PC-3 (cell line): ENCODE data around the gene KRTAP9-3. TPM values are rescaled to one million over a fixed set of nuclear protein-coding genes. Genes with fewer than 3 reads are reported as not detected.
"Not testable (repeated sequence)": the region's sequence is repeated elsewhere in the genome, so short reads cannot be mapped to it uniquely, and the experiment has no call there.

Experiments
- ATAC-seq: fragments of 200-7000 bp; cut with Tn5 transposase; 2 replicates; pipeline ENCODE4 v1.9.1; 2020; ENCODE audit warnings: mild to moderate bottlenecking, moderate library complexity
- BruUV-seq: library from RNA; stranded (reverse); fragments of 400-500 nt; replicated peaks from 2 replicates; lab custom pipeline; 2021; lab: Mats Ljungman, UMichigan
- CTCF ChIA-PET: fragments of 300-600 bp; sonication (Branson Sonifier 250); formaldehyde crosslinking; loops from one replicate; lab custom pipeline; 2022; ENCODE audit warnings: antibody characterized with exemption; lab: Charles Lee
- POLR2A ChIA-PET: fragments of 300-600 bp; sonication (Branson Sonifier 250); formaldehyde crosslinking; loops from one replicate; lab custom pipeline; 2022; ENCODE audit warnings: antibody characterized with exemption; ENCODE audit not compliant: unreplicated experiment; lab: Charles Lee
- DNase-seq: peaks from one replicate; pipeline ENCODE4 v3.0.0-alpha.2; 2015
- H2AFZ ChIP-seq: fragments of 300-600 bp; sonication (generic); 2 replicates; pipeline ENCODE4 v1.6.0; 2016; ENCODE audit warnings: antibody characterized with exemption, low read length
- H3F3A ChIP-seq: fragments of 300-600 bp; sonication (generic); one replicate; pipeline ENCODE4 v1.6.0; 2017; ENCODE audit warnings: antibody characterized with exemption, low read length, control low read depth, mild to moderate bottlenecking; ENCODE audit not compliant: unreplicated experiment
- H3K27ac ChIP-seq: fragments of 300-600 bp; sonication (generic); 2 replicates; pipeline ENCODE4 v1.5.1; 2016; ENCODE audit warnings: mild to moderate bottlenecking, low read length
- H3K27me3 ChIP-seq: fragments of 300-600 bp; sonication (generic); 2 replicates; pipeline ENCODE4 v1.6.1; 2016; ENCODE audit warnings: low read length, mixed read lengths
- H3K36me3 ChIP-seq: fragments of 300-600 bp; sonication (generic); 2 replicates; pipeline ENCODE4 v1.6.1; 2016; ENCODE audit warnings: low read depth, mixed run types, low read length, mixed read lengths
- H3K4me1 ChIP-seq: fragments of 300-600 bp; sonication (generic); 2 replicates; pipeline ENCODE4 v1.5.1; 2016; ENCODE audit warnings: low read length; ENCODE audit not compliant: insufficient read depth
- H3K4me2 ChIP-seq: fragments of 300-600 bp; sonication (generic); 2 replicates; pipeline ENCODE4 v1.6.0; 2016; ENCODE audit warnings: low read length
- H3K4me3 ChIP-seq: fragments of 300-600 bp; sonication (generic); 2 replicates; pipeline ENCODE4 v1.5.1; 2016; ENCODE audit warnings: mild to moderate bottlenecking, low read length, mixed read lengths
- H3K79me2 ChIP-seq: fragments of 300-600 bp; sonication (generic); 2 replicates; pipeline ENCODE4 v1.6.1; 2017; ENCODE audit warnings: low read length, mixed read lengths
- H3K9ac ChIP-seq: fragments of 300-600 bp; sonication (generic); 2 replicates; pipeline ENCODE4 v1.6.0; 2016; ENCODE audit warnings: mild to moderate bottlenecking, low read length
- H3K9me2 ChIP-seq: fragments of 300-600 bp; sonication (generic); replicated peaks from 2 replicates; pipeline ENCODE4 v1.6.1; 2016; ENCODE audit warnings: mixed run types, low read length, mixed read lengths
- H3K9me3 ChIP-seq: fragments of 300-600 bp; sonication (generic); 2 replicates; pipeline ENCODE4 v1.6.1; 2016; ENCODE audit warnings: low read length, mixed read lengths
- H4K20me1 ChIP-seq: fragments of 300-600 bp; sonication (generic); 2 replicates; pipeline ENCODE4 v1.6.1; 2016; ENCODE audit warnings: low read length, mixed read lengths
- CTCF ChIP-seq: fragments of 300-600 bp; sonication (generic); conservative IDR thresholded peaks from 2 replicates; pipeline ENCODE4 v1.5.1; 2017; ENCODE audit warnings: antibody characterized with exemption, low read depth, mild to moderate bottlenecking, low read length
- EZH2 ChIP-seq: fragments of 300-600 bp; sonication (generic); IDR thresholded peaks from one replicate; pipeline ENCODE4 v1.6.1; 2017; ENCODE audit warnings: antibody characterized with exemption, mild to moderate bottlenecking, low read length; ENCODE audit not compliant: unreplicated experiment
- EZH2phosphoT487 ChIP-seq: fragments of 300-600 bp; sonication (generic); IDR thresholded peaks from 2 replicates; pipeline ENCODE4 v1.6.1; 2018; ENCODE audit warnings: mild to moderate bottlenecking, antibody characterized with exemption, low read length, borderline replicate concordance
- intact Hi-C: fragments of 100-400 bp; cut with micrococcal nuclease; formaldehyde crosslinking; loops from 2 replicates; pipeline ENCODE4 v1.9.0; 2023
- total RNA-seq: library from RNA; depleted of rRNA; stranded (reverse); fragments of >200 nt; gene quantifications from 2 replicates; pipeline ENCODE4 v1.2.3, GENCODE V29; 2014

The KRTAP9-3 gene
- total RNA-seq, 1 experiment from 2014 or later, result not detected

GRCh38 chr17:41186872-41187271 is 45.4 kb upstream of the KRTAP9-3 start:
- Histone ChIP-seq H3K4me2 (no peak overlapping the region), H3K9ac (no peak overlapping the region), H3K9me3 (no peaks in the 10 kb centered on the region), H3K9me2 (no peaks in the 10 kb centered on the region), H3F3A (no peaks in the 10 kb centered on the region), H2AFZ (no peak overlapping the region), H3K4me3 (no peak overlapping the region), H3K27ac (no peak overlapping the region), H3K36me3 (no peaks in the 10 kb centered on the region), H3K79me2 (no peaks in the 10 kb centered on the region), H3K4me1 (no peaks in the 10 kb centered on the region), H4K20me1 (no peaks in the 10 kb centered on the region), H3K27me3 (no peaks in the 10 kb centered on the region)
- ChIA-PET CTCF (no interaction called here), POLR2A (no interaction called here)
- ATAC-seq, result no peak
- TF ChIP-seq CTCF, result no peak
- no peak for TF ChIP-seq EZH2
- no peak for TF ChIP-seq EZH2phosphoT487
- intact Hi-C loops, result no loop called here
- DNase-seq, result no peak
- no TSS peak for BruUV-seq

- H3K4me2 ChIP-seq, BruUV-seq, H3K79me2 ChIP-seq, H3K36me3 ChIP-seq, POLR2A ChIA-PET, H3K4me3 ChIP-seq, H2AFZ ChIP-seq, H3K9ac ChIP-seq, H3K9me3 ChIP-seq, H3K27me3 ChIP-seq, DNase-seq, H3K4me1 ChIP-seq, H3F3A ChIP-seq, CTCF ChIA-PET, intact Hi-C loops, H3K27ac ChIP-seq, H3K9me2 ChIP-seq, H4K20me1 ChIP-seq, ATAC-seq: not testable (repeated sequence)
Observed at GRCh38 chr17:41189837-41190318, 42.4 kb upstream of the KRTAP9-3 start, which contains the start of gene KRTAP9-1. TSS of gene KRTAP9-1 (plus strand) at chr17:41189887. CDS start at chr17:41189887, 0 bp downstream.

GRCh38 chr17:41190328-41190727 is 41.9 kb upstream of the KRTAP9-3 start:
- Histone ChIP-seq H3K79me2 (no peaks in the 10 kb centered on the region), H4K20me1 (no peaks in the 10 kb centered on the region), H3K9ac (no peak overlapping the region), H2AFZ (no peak overlapping the region), H3K4me1 (no peaks in the 10 kb centered on the region), H3K9me3 (no peaks in the 10 kb centered on the region), H3K9me2 (no peaks in the 10 kb centered on the region), H3K27ac (no peak overlapping the region), H3K4me3 (no peak overlapping the region), H3K4me2 (no peak overlapping the region), H3F3A (no peaks in the 10 kb centered on the region), H3K36me3 (no peaks in the 10 kb centered on the region), H3K27me3 (no peaks in the 10 kb centered on the region)
- TF ChIP-seq CTCF (no peak), EZH2phosphoT487 (no peak), EZH2 (no peak)
- no peak for DNase-seq
- ChIA-PET POLR2A (no interaction called here), CTCF (no interaction called here)
- ATAC-seq, result no peak
- no TSS peak for BruUV-seq
- intact Hi-C loops, result no loop called here
